ENCODE data around the gene VRK1.

VRK1 gene

DNA sequence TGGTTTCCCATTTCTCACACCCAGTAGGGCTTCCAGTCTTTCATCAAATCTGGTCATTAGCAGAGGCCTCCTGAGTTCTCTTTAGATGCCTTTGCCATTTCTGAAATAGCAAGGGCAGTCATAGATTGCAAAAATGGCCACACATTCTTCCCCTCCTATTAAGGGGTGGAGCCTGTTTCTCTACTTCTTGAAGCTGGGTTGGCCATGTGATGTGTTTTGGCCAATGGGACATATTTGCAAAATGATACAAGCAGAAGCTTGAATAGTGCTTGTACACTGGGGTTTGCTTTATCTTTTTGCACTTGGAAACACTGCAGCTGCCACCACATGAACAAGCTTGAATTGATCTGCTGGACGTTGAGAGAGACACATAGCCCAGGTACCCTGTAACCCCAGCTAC is 109.3 kb downstream of the VRK1 start:
- Histone ChIP-seq H3K9ac (ENCODE audit: low read length) (no peak overlapping the region), H3K9me3 (ENCODE audit: control insufficient read depth, low read depth, low read length) (peaks cover 4% of the 10 kb centered on the region), H3K27ac (ENCODE audit: low read length) (no peak overlapping the region), H3K4me1 (ENCODE audit: control insufficient read depth, low read depth, low read length) (no peaks in the 10 kb centered on the region), H3K27me3 (ENCODE audit: control insufficient read depth, insufficient read depth, low read length) (no peaks in the 10 kb centered on the region), H3K36me3 (ENCODE audit: control insufficient read depth, low read depth, low read length) (no peaks in the 10 kb centered on the region), H3K4me3 (ENCODE audit: low read length) (no peak overlapping the region)

- Histone ChIP-seq H3K36me3 (ENCODE audit: control insufficient read depth, low read depth, low read length) (no peaks in the 10 kb centered on the region), H3K4me3 (ENCODE audit: low read length) (no peak overlapping the region), H3K9ac (ENCODE audit: low read length) (no peak overlapping the region), H3K9me3 (ENCODE audit: control insufficient read depth, low read depth, low read length) (peaks cover 4% of the 10 kb centered on the region), H3K27ac (ENCODE audit: low read length) (no peak overlapping the region), H3K4me1 (ENCODE audit: control insufficient read depth, low read depth, low read length) (no peaks in the 10 kb centered on the region), H3K27me3 (ENCODE audit: control insufficient read depth, insufficient read depth, low read length) (no peaks in the 10 kb centered on the region)
Observed at GRCh38 chr14:96909841-96910364, 112.7 kb downstream of the VRK1 start.

DNA sequence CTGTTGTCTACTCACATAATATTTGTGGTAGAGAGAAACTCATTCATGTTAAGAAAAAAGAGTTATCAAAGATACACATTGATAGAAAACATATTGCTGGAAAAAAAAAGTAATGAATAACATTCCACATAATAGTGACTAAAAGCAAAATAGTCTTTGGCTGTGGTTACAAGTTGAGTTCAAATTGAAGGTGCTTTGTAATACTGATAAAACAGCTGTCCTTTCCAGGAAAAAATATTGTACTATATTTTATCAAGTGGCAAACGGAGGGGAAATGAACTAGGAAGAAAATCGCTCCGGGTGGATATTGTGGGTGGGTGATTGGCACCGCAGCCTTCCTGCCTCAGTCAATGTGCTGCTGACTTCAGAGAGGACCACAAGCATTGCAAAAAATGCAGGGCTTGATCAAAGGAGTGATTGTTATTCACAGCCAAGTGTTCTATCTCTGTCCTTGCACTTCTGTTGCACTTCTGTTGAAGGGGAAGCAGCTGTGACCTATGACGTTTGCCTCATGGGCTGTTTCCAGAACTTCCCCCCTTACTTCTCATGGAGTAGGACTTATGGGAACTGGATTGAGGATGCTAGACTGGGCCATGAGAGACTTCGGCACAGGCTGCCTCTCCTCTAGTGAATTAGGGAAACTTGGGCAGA is 114.4 kb downstream of the VRK1 start:
- Histone ChIP-seq H3K27ac (ENCODE audit: low read length) (no peak overlapping the region), H3K9ac (ENCODE audit: low read length) (no peak overlapping the region)

DNA sequence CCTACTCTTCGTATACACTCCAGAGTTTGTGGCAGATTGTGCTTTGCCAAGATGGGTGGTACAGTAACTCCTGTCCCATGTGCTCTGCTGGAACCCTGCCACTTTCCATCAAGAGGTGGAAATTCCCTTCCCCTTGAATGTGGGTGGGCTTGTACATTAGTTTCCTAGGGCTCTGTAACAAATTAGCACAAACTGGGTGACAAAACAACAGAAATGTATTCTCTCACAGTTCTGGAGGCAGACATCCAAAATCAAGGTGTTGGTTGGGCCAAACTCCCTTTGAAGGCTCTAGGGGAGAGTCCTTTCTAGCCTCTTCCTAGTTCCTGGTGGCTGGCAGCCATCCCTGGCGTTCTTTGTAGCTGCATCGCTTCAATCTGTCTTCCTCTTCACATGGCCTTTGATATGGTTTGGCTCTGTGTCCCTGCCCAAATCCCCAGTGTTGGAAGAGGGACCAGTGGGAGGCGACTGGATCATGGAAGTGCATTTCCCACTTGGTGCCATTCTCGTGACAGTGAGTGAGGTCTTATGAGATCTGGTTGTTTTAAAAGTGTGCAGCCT is 117.5 kb downstream of the VRK1 start:
- H3K27ac ChIP-seq (ENCODE audit: low read length) = no peak overlapping the region
- peaks cover 4% of the 10 kb centered on the region for H3K9me3 ChIP-seq (ENCODE audit: control insufficient read depth, low read depth, low read length)
- H3K9ac ChIP-seq (ENCODE audit: low read length) = no peak overlapping the region
- no peaks in the 10 kb centered on the region for H3K27me3 ChIP-seq (ENCODE audit: control insufficient read depth, insufficient read depth, low read length)
- H3K4me1 ChIP-seq (ENCODE audit: control insufficient read depth, low read depth, low read length) = no peaks in the 10 kb centered on the region
- H3K36me3 ChIP-seq (ENCODE audit: control insufficient read depth, low read depth, low read length) = no peaks in the 10 kb centered on the region
- no peak overlapping the region for H3K4me3 ChIP-seq (ENCODE audit: low read length)

More for the DNA sequence above, 114.4 kb downstream of the VRK1 start:
- Histone ChIP-seq H3K36me3 (ENCODE audit: control insufficient read depth, low read depth, low read length) (no peaks in the 10 kb centered on the region), H3K9me3 (ENCODE audit: control insufficient read depth, low read depth, low read length) (peaks cover 4% of the 10 kb centered on the region), H3K4me1 (ENCODE audit: control insufficient read depth, low read depth, low read length) (no peaks in the 10 kb centered on the region), H3K27me3 (ENCODE audit: control insufficient read depth, insufficient read depth, low read length) (no peaks in the 10 kb centered on the region), H3K4me3 (ENCODE audit: low read length) (no peak overlapping the region)

DNA sequence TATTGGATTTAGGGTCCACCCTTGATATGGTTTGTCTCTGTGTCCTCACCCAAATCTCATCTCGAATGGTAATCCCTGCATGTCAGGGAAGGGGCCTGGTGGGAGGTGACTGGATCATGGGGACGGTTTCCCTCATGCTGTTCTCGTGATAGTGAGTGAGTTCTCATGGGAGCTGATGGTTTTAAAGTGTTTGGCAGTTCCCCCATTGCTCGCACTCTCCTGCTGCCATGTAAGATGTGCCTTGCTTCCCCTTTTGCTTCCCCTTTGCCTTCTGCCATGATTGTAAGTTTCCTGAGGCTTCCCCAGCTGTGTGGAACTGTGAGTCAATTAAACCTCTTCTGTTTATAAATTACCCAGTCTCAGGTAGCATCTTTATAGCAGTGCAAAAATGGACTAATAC is 118.3 kb downstream of the VRK1 start:
- H3K9me3 ChIP-seq (ENCODE audit: control insufficient read depth, low read depth, low read length) = no peaks in the 10 kb centered on the region
- H3K4me1 ChIP-seq (ENCODE audit: control insufficient read depth, low read depth, low read length) = no peaks in the 10 kb centered on the region
- no peak overlapping the region for H3K9ac ChIP-seq (ENCODE audit: low read length)
- no peak overlapping the region for H3K4me3 ChIP-seq (ENCODE audit: low read length)
- no peaks in the 10 kb centered on the region for H3K27me3 ChIP-seq (ENCODE audit: control insufficient read depth, insufficient read depth, low read length)
- no peak overlapping the region for H3K27ac ChIP-seq (ENCODE audit: low read length)
- H3K36me3 ChIP-seq (ENCODE audit: control insufficient read depth, low read depth, low read length) = no peaks in the 10 kb centered on the region

GRCh38 chr14:96916751-96917150 is 119.6 kb downstream of the VRK1 start:
- H3K4me3 ChIP-seq (ENCODE audit: low read length) = no peak overlapping the region
- no peaks in the 10 kb centered on the region for H3K27me3 ChIP-seq (ENCODE audit: control insufficient read depth, insufficient read depth, low read length)
- no peak overlapping the region for H3K9ac ChIP-seq (ENCODE audit: low read length)
- no peaks in the 10 kb centered on the region for H3K9me3 ChIP-seq (ENCODE audit: control insufficient read depth, low read depth, low read length)
- H3K36me3 ChIP-seq (ENCODE audit: control insufficient read depth, low read depth, low read length) = no peaks in the 10 kb centered on the region
- no peaks in the 10 kb centered on the region for H3K4me1 ChIP-seq (ENCODE audit: control insufficient read depth, low read depth, low read length)
- H3K27ac ChIP-seq (ENCODE audit: low read length) = no peak overlapping the region

- no peaks in the 10 kb centered on the region for H3K4me1 ChIP-seq (ENCODE audit: control insufficient read depth, low read depth, low read length)
- no peaks in the 10 kb centered on the region for H3K36me3 ChIP-seq (ENCODE audit: control insufficient read depth, low read depth, low read length)
- no peaks in the 10 kb centered on the region for H3K9me3 ChIP-seq (ENCODE audit: control insufficient read depth, low read depth, low read length)
Observed at GRCh38 chr14:96917442-96917963, 120.3 kb downstream of the VRK1 start.

DNA sequence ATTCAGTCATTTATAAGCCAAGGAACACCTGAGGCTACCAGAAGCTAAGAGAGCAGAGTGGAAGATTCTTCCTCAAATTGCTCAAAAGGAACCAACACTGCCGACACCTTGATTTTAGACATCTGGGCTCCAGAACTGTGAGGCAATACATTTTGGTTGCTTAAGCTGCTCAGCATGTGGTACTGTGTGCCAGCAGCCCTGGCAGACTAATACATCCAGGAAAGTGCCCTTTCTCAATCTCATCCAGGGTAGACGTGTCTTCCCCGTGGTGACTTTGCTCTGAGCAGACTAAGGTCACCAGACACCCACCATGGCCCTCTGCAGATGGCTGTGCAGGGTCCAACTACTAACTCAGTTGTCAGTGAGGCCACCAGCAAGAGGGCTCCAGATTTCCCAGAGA is 122.8 kb downstream of the VRK1 start:
- H3K27ac ChIP-seq (ENCODE audit: low read length) = no peak overlapping the region
- H3K27me3 ChIP-seq (ENCODE audit: control insufficient read depth, insufficient read depth, low read length) = no peaks in the 10 kb centered on the region
- no peak overlapping the region for H3K4me3 ChIP-seq (ENCODE audit: low read length)
- peaks cover 3% of the 10 kb centered on the region for H3K4me1 ChIP-seq (ENCODE audit: control insufficient read depth, low read depth, low read length)
- no peaks in the 10 kb centered on the region for H3K9me3 ChIP-seq (ENCODE audit: control insufficient read depth, low read depth, low read length)
- H3K9ac ChIP-seq (ENCODE audit: low read length) = no peak overlapping the region
- no peaks in the 10 kb centered on the region for H3K36me3 ChIP-seq (ENCODE audit: control insufficient read depth, low read depth, low read length)

More at GRCh38 chr14:96917442-96917963, 120.3 kb downstream of the VRK1 start:
- no peaks in the 10 kb centered on the region for H3K27me3 ChIP-seq (ENCODE audit: control insufficient read depth, insufficient read depth, low read length)
- H3K27ac ChIP-seq (ENCODE audit: low read length) = no peak overlapping the region
- no peak overlapping the region for H3K9ac ChIP-seq (ENCODE audit: low read length)
- no peak overlapping the region for H3K4me3 ChIP-seq (ENCODE audit: low read length)

DNA sequence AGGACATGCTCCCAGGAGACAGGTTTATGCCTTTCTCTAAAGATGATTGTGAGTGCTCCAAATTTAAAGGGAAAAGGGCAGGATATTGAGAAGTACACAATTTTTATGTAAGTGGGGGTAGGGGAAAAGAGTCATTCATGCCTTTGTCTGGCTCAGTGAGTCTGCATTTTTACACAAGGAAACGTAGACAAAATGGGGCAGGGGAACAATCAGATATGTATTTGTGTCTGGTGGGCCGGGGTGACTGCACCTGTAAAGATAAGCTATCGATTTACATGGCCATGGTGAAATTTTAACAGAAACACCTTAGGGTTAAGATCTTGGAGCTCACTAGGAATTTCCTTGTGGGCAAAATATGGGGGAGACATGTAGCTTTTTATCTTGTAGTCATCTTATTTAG is 123.6 kb downstream of the VRK1 start:
- H3K27ac ChIP-seq (ENCODE audit: low read length) = no peak overlapping the region
- H3K9ac ChIP-seq (ENCODE audit: low read length) = no peak overlapping the region
- H3K27me3 ChIP-seq (ENCODE audit: control insufficient read depth, insufficient read depth, low read length) = no peaks in the 10 kb centered on the region

GRCh38 chr14:96922986-96923385 is 125.8 kb downstream of the VRK1 start:
- peaks cover 9% of the 10 kb centered on the region for H3K4me1 ChIP-seq (ENCODE audit: control insufficient read depth, low read depth, low read length)
- no peaks in the 10 kb centered on the region for H3K36me3 ChIP-seq (ENCODE audit: control insufficient read depth, low read depth, low read length)
- no peak overlapping the region for H3K9ac ChIP-seq (ENCODE audit: low read length)
- no peak overlapping the region for H3K27ac ChIP-seq (ENCODE audit: low read length)
- H3K9me3 ChIP-seq (ENCODE audit: control insufficient read depth, low read depth, low read length) = no peaks in the 10 kb centered on the region
- no peaks in the 10 kb centered on the region for H3K27me3 ChIP-seq (ENCODE audit: control insufficient read depth, insufficient read depth, low read length)
- H3K4me3 ChIP-seq (ENCODE audit: low read length) = no peak overlapping the region

More for the DNA sequence above, 123.6 kb downstream of the VRK1 start:
- H3K4me3 ChIP-seq (ENCODE audit: low read length) = no peak overlapping the region
- H3K4me1 ChIP-seq (ENCODE audit: control insufficient read depth, low read depth, low read length) = peaks cover 9% of the 10 kb centered on the region
- no peaks in the 10 kb centered on the region for H3K36me3 ChIP-seq (ENCODE audit: control insufficient read depth, low read depth, low read length)
- no peaks in the 10 kb centered on the region for H3K9me3 ChIP-seq (ENCODE audit: control insufficient read depth, low read depth, low read length)

DNA sequence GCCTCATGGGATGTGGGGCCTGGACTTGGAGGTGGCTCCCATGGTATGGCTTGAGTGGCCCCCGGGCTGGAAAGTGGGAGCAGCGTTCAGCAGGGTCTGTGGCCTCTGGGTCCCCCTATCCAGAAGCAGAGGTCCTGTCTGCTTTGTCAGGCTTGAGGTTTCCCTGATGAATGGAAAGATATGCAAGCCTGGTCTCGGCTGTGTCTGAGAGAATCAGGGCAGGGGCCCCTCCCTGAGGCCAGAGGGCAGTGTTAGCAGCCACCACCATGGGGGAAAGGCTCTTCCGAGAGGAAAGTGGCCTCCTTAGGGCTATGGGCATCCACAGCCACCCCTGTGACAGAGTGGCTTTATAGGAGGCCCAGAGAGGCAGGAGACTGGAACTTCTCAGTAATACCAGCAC is 128.2 kb downstream of the VRK1 start:
- Histone ChIP-seq H3K4me1 (ENCODE audit: control insufficient read depth, low read depth, low read length) (peaks cover 9% of the 10 kb centered on the region), H3K27me3 (ENCODE audit: control insufficient read depth, insufficient read depth, low read length) (no peaks in the 10 kb centered on the region), H3K4me3 (ENCODE audit: low read length) (no peak overlapping the region), H3K36me3 (ENCODE audit: control insufficient read depth, low read depth, low read length) (no peaks in the 10 kb centered on the region), H3K9me3 (ENCODE audit: control insufficient read depth, low read depth, low read length) (no peaks in the 10 kb centered on the region), H3K27ac (ENCODE audit: low read length) (no peak overlapping the region), H3K9ac (ENCODE audit: low read length) (no peak overlapping the region)

GRCh38 chr14:96926001-96926400 is 128.8 kb downstream of the VRK1 start:
- H3K36me3 ChIP-seq (ENCODE audit: control insufficient read depth, low read depth, low read length) = no peaks in the 10 kb centered on the region
- no peaks in the 10 kb centered on the region for H3K9me3 ChIP-seq (ENCODE audit: control insufficient read depth, low read depth, low read length)
- peaks cover 9% of the 10 kb centered on the region for H3K4me1 ChIP-seq (ENCODE audit: control insufficient read depth, low read depth, low read length)
- no peaks in the 10 kb centered on the region for H3K27me3 ChIP-seq (ENCODE audit: control insufficient read depth, insufficient read depth, low read length)
- no peak overlapping the region for H3K4me3 ChIP-seq (ENCODE audit: low read length)
- H3K27ac ChIP-seq (ENCODE audit: low read length) = no peak overlapping the region
- H3K9ac ChIP-seq (ENCODE audit: low read length) = no peak overlapping the region
